Cardiac muscle cell (in vitro differentiated cells and primary cell): ENCODE results near the gene TAL2. TPM values are rescaled to one million over a fixed set of nuclear protein-coding genes. Genes with fewer than 3 reads are reported as not detected.

Experiments
- DNase-seq, 2 donors: peaks; one replicate each; pipeline versions ENCODE4 v3.0.0 to v3.0.0-alpha.2; 2010 to 2017; ENCODE audit warnings: low read depth in 1 of 2, low spot score in 1 of 2
- H3K27ac ChIP-seq: fragments of 200-600 bp; sonication (generic); 2 replicates; pipeline ENCODE4 v1.5.1; 2016
- H3K27me3 ChIP-seq: fragments of 200-600 bp; sonication (generic); 2 replicates; pipeline ENCODE4 v1.6.0; 2016; ENCODE audit warnings: control low read depth
- H3K36me3 ChIP-seq: fragments of 200-600 bp; sonication (generic); 2 replicates; pipeline ENCODE4 v1.5.1; 2016; ENCODE audit warnings: control low read depth
- H3K4me1 ChIP-seq: fragments of 200-600 bp; sonication (generic); 2 replicates; pipeline ENCODE4 v1.8.1; 2017; ENCODE audit warnings: low read depth, mild to moderate bottlenecking, mixed run types
- H3K4me3 ChIP-seq: fragments of 200-600 bp; sonication (generic); 2 replicates; pipeline ENCODE4 v1.5.1; 2016; ENCODE audit warnings: mild to moderate bottlenecking
- H3K9me3 ChIP-seq: fragments of 200-600 bp; sonication (generic); 2 replicates; pipeline ENCODE4 v1.5.1; 2017; ENCODE audit warnings: low read depth, mild to moderate bottlenecking, control low read depth
- polyA plus RNA-seq: library from polyadenylated mRNA; unstranded; fragments of >200 nt; fragmentation: Nextera tagmentation; extraction: Ambion mirVana; gene quantifications from 2 replicates; pipeline ENCODE4 v1.2.1, GENCODE V29; 2016
- total RNA-seq: library from RNA; depleted of rRNA; stranded (reverse); fragments of >200 nt; gene quantifications from 2 replicates; pipeline ENCODE4 v1.2.3, GENCODE V29; 2016
- TF ChIP-seq, protein P1 (sequence below): IDR thresholded peaks from 2 replicates; pipeline ENCODE4 v1.5.1; 2012; ENCODE audit warnings: low read depth, mild to moderate bottlenecking, low read length

Gene TAL2
- total and polyA plus RNA-seq, 2 experiments from 2014 or later: 0.73 TPM; not detected in 1

- DNase-seq: no peak
- H3K27me3 ChIP-seq: no peaks in the 10 kb centered on the region
- H3K4me3 ChIP-seq: no peak overlapping the region
- no peaks in the 10 kb centered on the region for H3K9me3 ChIP-seq
- H3K36me3 ChIP-seq: no peaks in the 10 kb centered on the region
- TF ChIP-seq, protein P1, sequence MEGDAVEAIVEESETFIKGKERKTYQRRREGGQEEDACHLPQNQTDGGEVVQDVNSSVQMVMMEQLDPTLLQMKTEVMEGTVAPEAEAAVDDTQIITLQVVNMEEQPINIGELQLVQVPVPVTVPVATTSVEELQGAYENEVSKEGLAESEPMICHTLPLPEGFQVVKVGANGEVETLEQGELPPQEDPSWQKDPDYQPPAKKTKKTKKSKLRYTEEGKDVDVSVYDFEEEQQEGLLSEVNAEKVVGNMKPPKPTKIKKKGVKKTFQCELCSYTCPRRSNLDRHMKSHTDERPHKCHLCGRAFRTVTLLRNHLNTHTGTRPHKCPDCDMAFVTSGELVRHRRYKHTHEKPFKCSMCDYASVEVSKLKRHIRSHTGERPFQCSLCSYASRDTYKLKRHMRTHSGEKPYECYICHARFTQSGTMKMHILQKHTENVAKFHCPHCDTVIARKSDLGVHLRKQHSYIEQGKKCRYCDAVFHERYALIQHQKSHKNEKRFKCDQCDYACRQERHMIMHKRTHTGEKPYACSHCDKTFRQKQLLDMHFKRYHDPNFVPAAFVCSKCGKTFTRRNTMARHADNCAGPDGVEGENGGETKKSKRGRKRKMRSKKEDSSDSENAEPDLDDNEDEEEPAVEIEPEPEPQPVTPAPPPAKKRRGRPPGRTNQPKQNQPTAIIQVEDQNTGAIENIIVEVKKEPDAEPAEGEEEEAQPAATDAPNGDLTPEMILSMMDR: no peak
- H3K4me1 ChIP-seq: peaks cover 3% of the 10 kb centered on the region
- H3K27ac ChIP-seq: no peak overlapping the region
These were observed 1.7 kb downstream of the TAL2 start for GRCh38 chr9:105663914-105664313.

DNA sequence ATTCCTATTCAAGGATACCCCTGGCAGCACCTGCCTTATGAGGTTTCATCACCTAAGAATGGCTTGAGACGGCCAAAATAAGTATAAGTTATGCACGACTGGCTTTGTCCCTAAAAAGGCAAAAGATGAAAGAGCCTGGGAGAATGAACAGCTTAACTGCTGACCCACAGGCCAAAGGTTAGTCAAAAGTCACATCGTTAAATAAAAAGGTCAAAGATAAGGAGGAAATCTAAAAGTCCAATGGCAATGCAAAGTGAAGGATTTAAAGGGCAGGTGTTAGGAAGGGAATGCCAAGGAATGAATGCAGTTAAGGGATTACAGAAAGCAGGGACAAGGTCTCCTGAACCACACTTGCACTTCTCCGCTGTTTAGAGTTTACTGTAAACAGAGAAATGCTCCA, 5.6 kb downstream of the TAL2 start:
- no peak for DNase-seq
- TF ChIP-seq, protein P1: no peak
- Histone ChIP-seq H3K27ac (no peak overlapping the region), H3K27me3 (no peaks in the 10 kb centered on the region), H3K4me1 (peaks cover 3% of the 10 kb centered on the region), H3K9me3 (no peaks in the 10 kb centered on the region), H3K4me3 (no peak overlapping the region), H3K36me3 (no peaks in the 10 kb centered on the region)

DNA sequence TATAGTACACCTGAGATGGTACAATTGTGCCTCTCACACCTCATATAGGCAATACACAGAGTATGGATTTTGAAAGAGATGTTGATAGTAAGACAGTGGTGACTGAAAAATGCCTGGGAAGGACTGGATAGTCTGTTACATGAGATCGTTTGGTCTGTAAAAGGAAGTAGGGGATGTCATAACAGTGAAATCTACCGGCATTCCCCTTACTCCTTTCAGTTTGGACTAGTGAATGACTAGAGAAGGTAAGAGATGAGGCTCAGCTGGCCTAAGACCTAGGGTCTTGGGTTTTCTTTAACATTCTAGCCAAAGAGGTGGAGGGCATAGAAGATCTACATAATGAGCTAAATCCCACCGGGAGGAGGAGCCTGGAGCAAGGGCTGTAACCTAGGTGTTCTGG, 8.1 kb downstream of the TAL2 start:
- TF ChIP-seq, protein P1: no peak
- Histone ChIP-seq H3K4me3 (no peak overlapping the region), H3K27ac (no peak overlapping the region), H3K36me3 (no peaks in the 10 kb centered on the region), H3K9me3 (no peaks in the 10 kb centered on the region), H3K4me1 (peaks cover 3% of the 10 kb centered on the region), H3K27me3 (no peaks in the 10 kb centered on the region)
- DNase-seq: no peak

GRCh38 chr9:105670775-105671174, 8.5 kb downstream of the TAL2 start:
- Histone ChIP-seq H3K36me3 (no peaks in the 10 kb centered on the region), H3K27ac (no peak overlapping the region), H3K4me3 (no peak overlapping the region), H3K4me1 (peaks cover 3% of the 10 kb centered on the region), H3K9me3 (no peaks in the 10 kb centered on the region), H3K27me3 (no peaks in the 10 kb centered on the region)
- no peak for DNase-seq
- TF ChIP-seq, protein P1: no peak

DNA sequence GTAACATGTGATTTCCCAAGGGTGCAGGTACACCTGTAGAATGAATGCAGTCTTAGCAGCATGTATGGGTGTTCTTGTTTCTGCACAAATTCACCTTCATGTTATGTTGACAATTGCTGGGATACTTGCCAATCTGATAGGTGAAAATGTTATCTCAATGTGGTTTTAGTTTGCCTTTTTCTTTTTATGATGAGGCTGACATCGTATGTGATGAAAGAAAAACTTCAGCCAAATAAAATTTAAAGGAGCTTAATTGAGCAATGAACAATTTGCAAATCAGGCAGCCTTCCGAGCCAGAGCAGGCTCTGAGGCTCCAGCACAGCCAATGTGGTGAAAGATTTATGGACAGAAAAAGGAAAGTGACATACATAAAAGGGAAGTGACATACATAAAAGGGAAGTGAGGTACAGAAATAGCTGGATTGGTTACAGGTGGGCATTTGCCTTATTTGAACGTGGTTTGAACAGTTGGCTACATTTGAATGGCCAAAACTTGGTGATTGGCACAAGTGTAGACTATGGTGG, 10.5 kb downstream of the TAL2 start:
- Histone ChIP-seq H3K36me3 (no peaks in the 10 kb centered on the region), H3K27me3 (no peaks in the 10 kb centered on the region), H3K27ac (no peak overlapping the region), H3K4me1 (peaks cover 6% of the 10 kb centered on the region), H3K9me3 (no peaks in the 10 kb centered on the region), H3K4me3 (no peak overlapping the region)
- no peak for DNase-seq
- TF ChIP-seq, protein P1: no peak
